Activated CD8-positive, alpha-beta T cell treated with anti-CD3 and anti-CD28 coated beads for 36 hours (primary cell): ENCODE data around the gene NAP1L4. TPM values are rescaled to one million over a fixed set of nuclear protein-coding genes. Genes with fewer than 3 reads are reported as not detected.

Experiments
- ATAC-seq: fragments of 200-7000 bp; cut with Tn5 transposase; one replicate; pipeline ENCODE4 v1.10.0; 2021; ENCODE audit warnings: mild to moderate bottlenecking, moderate library complexity
- CTCF ChIA-PET: fragments of 350-600 bp; sonication (Branson Sonifier 250); formaldehyde crosslinking; loops from one replicate; lab custom pipeline; 2021; ENCODE audit warnings: antibody characterized with exemption; lab: Charles Lee
- POLR2A ChIA-PET: fragments of 350-600 bp; sonication (Branson Sonifier 250); formaldehyde crosslinking; loops from one replicate; lab custom pipeline; 2021; ENCODE audit warnings: antibody characterized with exemption; lab: Charles Lee
- DNase-seq: peaks from one replicate; pipeline ENCODE4 v3.0.0-alpha.2; 2020
- H3K27ac Mint-ChIP-seq: one replicate; pipeline ENCODE4 v1.8.0; 2021; ENCODE audit warnings: mild to moderate bottlenecking, mixed read lengths
- H3K27me3 Mint-ChIP-seq: one replicate; pipeline ENCODE4 v1.8.0; 2021; ENCODE audit warnings: mixed read lengths
- H3K36me3 Mint-ChIP-seq: one replicate; pipeline ENCODE4 v1.8.0; 2021; ENCODE audit warnings: low read depth, mixed read lengths
- H3K4me1 Mint-ChIP-seq: one replicate; pipeline ENCODE4 v1.8.0; 2021; ENCODE audit warnings: low read depth, mixed read lengths
- H3K4me3 Mint-ChIP-seq: one replicate; pipeline ENCODE4 v1.8.0; 2021; ENCODE audit warnings: mild to moderate bottlenecking, moderate library complexity, mixed read lengths
- H3K9me3 Mint-ChIP-seq: one replicate; pipeline ENCODE4 v1.8.0; 2021; ENCODE audit warnings: mixed read lengths
- intact Hi-C: fragments of 100-400 bp; cut with micrococcal nuclease; formaldehyde crosslinking; loops from one replicate; pipeline ENCODE4 v1.10.0; 2022
- total RNA-seq, 2 experiments: library from RNA; stranded (reverse); gene quantifications; one replicate each; pipeline ENCODE4 v1.2.3, GENCODE V29; 2021
- TF ChIP-seq, protein P1 (sequence below): fragments of 200-600 bp; IDR thresholded peaks from one replicate; pipeline ENCODE4 v1.8.0; 2022; ENCODE audit warnings: antibody characterized with exemption, mild to moderate bottlenecking

The NAP1L4 gene
- total RNA-seq, 2 experiments from 2014 or later: 212 to 223 TPM

DNA sequence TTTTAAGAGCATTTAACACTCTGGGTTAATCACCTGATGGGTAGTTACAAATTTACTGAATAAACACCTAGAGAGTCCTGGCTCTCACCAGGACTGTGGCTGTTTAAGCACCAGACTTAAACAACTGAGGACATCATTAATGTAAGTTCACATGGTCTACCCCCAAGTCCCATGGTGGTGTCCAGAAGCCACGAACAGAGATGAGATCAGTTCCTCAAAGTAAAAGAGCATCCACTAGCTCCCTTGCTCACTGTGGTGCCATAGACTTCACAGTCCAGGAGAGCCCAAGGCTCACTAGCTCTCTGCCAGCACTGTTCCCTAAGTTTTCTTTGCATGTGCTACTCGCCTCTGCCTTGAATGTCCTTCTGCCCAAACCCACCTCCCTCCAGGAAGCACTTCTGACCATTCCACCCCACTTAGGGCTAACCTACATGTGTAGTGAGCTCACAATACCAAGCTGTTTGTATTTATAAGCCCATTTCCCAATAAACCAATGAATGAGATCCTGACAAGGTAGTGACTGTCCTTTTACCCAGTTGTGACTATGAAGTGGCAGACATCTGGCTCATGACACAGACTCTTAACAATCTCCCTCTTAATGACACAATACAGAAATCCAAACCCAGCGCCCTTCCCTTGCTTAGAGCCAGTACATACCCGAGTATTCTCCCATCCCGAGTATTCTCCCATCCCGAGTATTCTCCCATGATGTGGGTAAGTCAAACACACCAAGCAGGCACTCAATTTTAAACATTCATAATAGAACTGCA lies 15.7 kb downstream of the NAP1L4 start:
- H3K9me3 Mint-ChIP-seq: no peaks in the 10 kb centered on the region
- DNase-seq (no peak), ATAC-seq (no peak)
- no peak overlapping the region for H3K4me3 Mint-ChIP-seq
- peaks cover 56% of the 10 kb centered on the region for H3K36me3 Mint-ChIP-seq
- ChIA-PET CTCF (interaction anchor here (0.8 to 3.7 kb wide), 18 partner anchors 9 to 238 kb away, joined by 3 to 46 read pairs (median 6); no protein-coding TSS in a partner anchor), POLR2A (interaction anchor here (0.6 to 3.8 kb wide), 11 partner anchors 9 to 112 kb away, joined by 3 to 23 read pairs (median 5); partner anchors contain the start of gene NAP1L4)
- TF ChIP-seq, protein P1, sequence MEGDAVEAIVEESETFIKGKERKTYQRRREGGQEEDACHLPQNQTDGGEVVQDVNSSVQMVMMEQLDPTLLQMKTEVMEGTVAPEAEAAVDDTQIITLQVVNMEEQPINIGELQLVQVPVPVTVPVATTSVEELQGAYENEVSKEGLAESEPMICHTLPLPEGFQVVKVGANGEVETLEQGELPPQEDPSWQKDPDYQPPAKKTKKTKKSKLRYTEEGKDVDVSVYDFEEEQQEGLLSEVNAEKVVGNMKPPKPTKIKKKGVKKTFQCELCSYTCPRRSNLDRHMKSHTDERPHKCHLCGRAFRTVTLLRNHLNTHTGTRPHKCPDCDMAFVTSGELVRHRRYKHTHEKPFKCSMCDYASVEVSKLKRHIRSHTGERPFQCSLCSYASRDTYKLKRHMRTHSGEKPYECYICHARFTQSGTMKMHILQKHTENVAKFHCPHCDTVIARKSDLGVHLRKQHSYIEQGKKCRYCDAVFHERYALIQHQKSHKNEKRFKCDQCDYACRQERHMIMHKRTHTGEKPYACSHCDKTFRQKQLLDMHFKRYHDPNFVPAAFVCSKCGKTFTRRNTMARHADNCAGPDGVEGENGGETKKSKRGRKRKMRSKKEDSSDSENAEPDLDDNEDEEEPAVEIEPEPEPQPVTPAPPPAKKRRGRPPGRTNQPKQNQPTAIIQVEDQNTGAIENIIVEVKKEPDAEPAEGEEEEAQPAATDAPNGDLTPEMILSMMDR: no peak
- H3K27me3 Mint-ChIP-seq: no peaks in the 10 kb centered on the region
- peaks cover 48% of the 10 kb centered on the region for H3K4me1 Mint-ChIP-seq
- intact Hi-C loops: loop anchor here (5.0 kb wide), 1 partner anchor 41 kb away; no protein-coding TSS in a partner anchor
- peak overlapping the region; percentile 17 for H3K27ac Mint-ChIP-seq

DNA sequence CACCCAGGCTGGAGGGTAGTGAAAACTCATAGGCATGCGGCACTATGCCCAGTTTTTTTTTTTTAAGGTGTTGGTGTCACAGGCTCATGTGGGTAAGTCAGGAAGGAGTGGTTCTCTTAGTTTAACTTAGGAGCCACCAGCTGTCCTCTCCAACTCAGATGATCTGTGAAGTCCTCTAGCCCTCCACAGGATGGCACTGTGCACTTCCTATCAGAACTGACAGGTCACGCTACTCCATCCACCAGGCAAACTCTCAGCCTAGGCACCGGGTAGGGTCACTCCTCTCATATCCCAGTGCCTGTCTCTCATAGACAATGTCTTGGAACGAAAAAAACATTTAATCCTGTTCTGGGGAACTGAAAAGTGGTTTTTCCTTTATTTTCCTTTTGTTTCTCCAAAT lies 16.5 kb downstream of the NAP1L4 start:
- TF ChIP-seq, protein P1: peak; percentile 59
- H3K9me3 Mint-ChIP-seq: no peaks in the 10 kb centered on the region
- peaks cover 60% of the 10 kb centered on the region for H3K36me3 Mint-ChIP-seq
- ChIA-PET CTCF (interaction anchor here (0.8 to 3.7 kb wide), 28 partner anchors 8 to 442 kb away, joined by 3 to 46 read pairs (median 4); partner anchors contain the start of gene PHLDA2), POLR2A (interaction anchor here (1.0 to 3.8 kb wide), 9 partner anchors 8 to 113 kb away, joined by 3 to 23 read pairs (median 8); partner anchors contain the start of gene NAP1L4)
- H3K4me3 Mint-ChIP-seq: no peak overlapping the region
- ATAC-seq: peak; percentile 94
- no peaks in the 10 kb centered on the region for H3K27me3 Mint-ChIP-seq
- peak overlapping the region; percentile 8 for H3K27ac Mint-ChIP-seq
- intact Hi-C loops: loop anchor here (5.0 kb wide), 1 partner anchor 42 kb away; no protein-coding TSS in a partner anchor
- peaks cover 44% of the 10 kb centered on the region for H3K4me1 Mint-ChIP-seq
- peak; percentile 57 for DNase-seq

DNA sequence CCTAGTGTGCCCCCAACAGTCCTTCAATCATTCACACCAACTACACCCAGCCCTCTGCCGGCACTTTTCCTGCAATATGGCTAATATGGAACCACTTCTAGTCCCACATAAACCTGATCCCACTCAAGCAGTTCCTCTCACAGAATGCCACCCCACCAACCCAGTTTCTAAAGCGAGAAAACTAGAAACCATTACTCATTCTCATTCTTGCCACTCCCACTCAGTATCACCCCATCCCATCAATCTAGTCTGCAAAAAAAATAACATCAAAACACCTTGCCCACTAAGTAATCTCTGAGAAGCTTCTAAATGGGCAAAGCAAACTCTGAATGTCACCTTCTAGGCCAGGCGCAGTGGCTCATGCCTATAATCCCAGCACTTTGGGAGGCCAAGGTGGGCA lies 17.9 kb downstream of the NAP1L4 start:
- H3K27ac Mint-ChIP-seq: peak overlapping the region; percentile 74
- ChIA-PET POLR2A (interaction anchor here (0.7 to 3.8 kb wide), 7 partner anchors 8 to 225 kb away, joined by 3 to 23 read pairs (median 6); no protein-coding TSS in a partner anchor), CTCF (interaction anchor here (1.1 to 3.7 kb wide), 9 partner anchors 15 to 441 kb away, joined by 4 to 46 read pairs (median 10); no protein-coding TSS in a partner anchor)
- intact Hi-C loops: no loop called here
- DNase-seq (no peak), ATAC-seq (peak; percentile 31)
- H3K9me3 Mint-ChIP-seq: no peaks in the 10 kb centered on the region
- H3K36me3 Mint-ChIP-seq: peaks cover 72% of the 10 kb centered on the region
- no peaks in the 10 kb centered on the region for H3K27me3 Mint-ChIP-seq
- TF ChIP-seq, protein P1: no peak
- H3K4me3 Mint-ChIP-seq: no peak overlapping the region
- H3K4me1 Mint-ChIP-seq: peaks cover 42% of the 10 kb centered on the region

DNA sequence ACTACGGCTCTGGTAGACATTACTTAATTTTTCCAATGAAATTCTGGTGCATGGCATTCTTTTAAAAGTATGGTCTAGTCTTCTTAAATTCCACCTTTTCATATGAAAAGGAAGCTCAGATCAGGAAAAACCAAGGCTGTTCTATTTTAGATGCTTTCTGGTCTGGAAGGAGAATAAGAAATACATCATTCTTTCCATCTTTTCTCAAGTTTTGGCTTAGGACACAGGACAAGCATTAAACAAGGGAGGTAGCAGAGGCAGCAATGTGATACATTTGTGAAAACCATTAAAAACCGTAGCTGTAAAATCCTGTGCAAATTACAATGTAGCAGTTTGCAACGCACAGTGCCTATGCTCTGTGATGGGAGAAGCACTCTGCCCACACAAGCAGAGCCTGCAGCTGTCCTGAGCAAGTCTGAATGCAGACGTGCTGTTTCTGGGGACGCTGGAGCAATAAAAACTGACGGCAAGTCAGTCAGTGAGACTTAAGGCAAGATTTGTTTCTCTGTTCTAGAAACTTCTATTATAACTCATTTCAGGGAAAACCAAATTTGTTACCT lies 23.7 kb downstream of the NAP1L4 start:
- Mint-ChIP-seq H3K4me3 (no peak overlapping the region), H3K27me3 (no peaks in the 10 kb centered on the region), H3K4me1 (peaks cover 30% of the 10 kb centered on the region), H3K9me3 (no peaks in the 10 kb centered on the region), H3K36me3 (peaks cover 76% of the 10 kb centered on the region), H3K27ac (no peak overlapping the region)
- no peak for ATAC-seq
- CTCF ChIA-PET: interaction anchor here (1.0 to 3.5 kb wide), 5 partner anchors 7 to 53 kb away, joined by 3 to 10 read pairs (median 3); no protein-coding TSS in a partner anchor
- TF ChIP-seq, protein P1: no peak
- POLR2A ChIA-PET: interaction anchor here (0.9 to 2.8 kb wide), 6 partner anchors 7 to 22 kb away, joined by 3 to 9 read pairs (median 5); no protein-coding TSS in a partner anchor
- intact Hi-C loops: no loop called here
- no peak for DNase-seq
